Peyer's patch (tissue), 4 donors: ENCODE measurements around the gene SKAP1. TPM values are rescaled to one million over a fixed set of nuclear protein-coding genes. Genes with fewer than 3 reads are reported as not detected.

ENCODE experiments used
- DNase-seq, 3 donors: peaks; one replicate each; pipeline ENCODE4 v3.0.0-alpha.2; 2017 to 2019
- H3K27ac ChIP-seq, 4 donors: fragments of 200-600 bp; sonication (generic); one replicate each; pipeline ENCODE4 v1.5.1; 2016 to 2019
- H3K27me3 ChIP-seq, 2 donors: fragments of 200-600 bp; sonication (generic); one replicate each; pipeline ENCODE4 v1.5.1; 2019
- H3K36me3 ChIP-seq, 3 donors: fragments of 200-600 bp; sonication (generic); one replicate each; pipeline ENCODE4 v1.5.1; 2016 to 2019
- H3K4me1 ChIP-seq, 4 donors: fragments of 200-600 bp; sonication (generic); one replicate each; pipeline ENCODE4 v1.5.1; 2016 to 2019
- H3K4me3 ChIP-seq, 4 donors: fragments of 200-600 bp; sonication (generic); 1 replicate in 3 of 4; 2 replicates in 1 of 4; pipeline ENCODE4 v1.5.1; 2016 to 2019; ENCODE audit warnings: mild to moderate bottlenecking in 1 of 4
- H3K9me3 ChIP-seq, 4 donors: fragments of 200-600 bp; sonication (generic); one replicate each; pipeline ENCODE4 v1.5.1; 2016 to 2019; ENCODE audit warnings: mild to moderate bottlenecking in 1 of 4
- CTCF ChIP-seq, 6 experiments: fragments of 450-650 bp in 4 of 6; fragments of 200-600 bp in 2 of 6; sonication (generic) in 1 of 6; IDR thresholded peaks; one replicate each; pipeline ENCODE4 v1.5.1; 2017 to 2019; ENCODE audit warnings: antibody characterized with exemption in 6 of 6, mild to moderate bottlenecking in 3 of 6, moderate library complexity in 1 of 6
- POLR2A ChIP-seq, 2 donors: fragments of 450-650 bp; IDR thresholded peaks; one replicate each; pipeline ENCODE4 v1.5.1; 2017; ENCODE audit warnings: antibody characterized with exemption in 2 of 2, mild to moderate bottlenecking in 2 of 2, moderate library complexity in 2 of 2
- small RNA-seq, 2 donors: library from RNA; depleted of rRNA; stranded (forward); fragments of <200 nt; gene quantifications; one replicate each; pipeline ENCODE3, GENCODE V24; 2016
- total RNA-seq, 4 donors: library from RNA; depleted of rRNA; stranded (reverse); fragments of >200 nt; gene quantifications; one replicate each; pipeline ENCODE4 v1.1.0, GENCODE V29; 2016

Gene SKAP1
- total RNA-seq, 4 donors from 2014 or later, result 3.1 to 17.3 (median 6.5) TPM

GRCh38 chr17:48095611-48096010 lies 334.4 kb downstream of the SKAP1 start:
- peaks cover 0 to 4% (median 0%) of the 10 kb centered on the region in 4 donors for H3K4me1 ChIP-seq
- no peaks in the 10 kb centered on the region for H3K36me3 ChIP-seq
- H3K4me3 ChIP-seq, result no peak overlapping the region
- H3K27ac ChIP-seq, result no peak overlapping the region
- no peak for DNase-seq
- TF ChIP-seq CTCF (IDR thresholded peaks at IDR 0.05), result no peak
- TF ChIP-seq POLR2A (IDR thresholded peaks at IDR 0.05), result no peak
- H3K9me3 ChIP-seq, result no peaks in the 10 kb centered on the region
- H3K27me3 ChIP-seq, result no peaks in the 10 kb centered on the region

- no peak for DNase-seq
- Histone ChIP-seq H3K27ac (no peak overlapping the region), H3K36me3 (no peaks in the 10 kb centered on the region), H3K9me3 (no peaks in the 10 kb centered on the region), H3K27me3 (no peaks in the 10 kb centered on the region), H3K4me3 (no peak overlapping the region), H3K4me1 (no peaks in the 10 kb centered on the region)
- no peak for TF ChIP-seq CTCF (IDR thresholded peaks at IDR 0.05)
- no peak for TF ChIP-seq POLR2A (IDR thresholded peaks at IDR 0.05)
These were observed 336.5 kb downstream of the SKAP1 start for GRCh38 chr17:48093341-48094045.

GRCh38 chr17:48084932-48085331 lies 345.1 kb downstream of the SKAP1 start:
- Histone ChIP-seq H3K4me1 (peaks cover 0 to 14% (median 0%) of the 10 kb centered on the region in 4 donors), H3K36me3 (no peaks in the 10 kb centered on the region), H3K27me3 (no peaks in the 10 kb centered on the region), H3K9me3 (no peaks in the 10 kb centered on the region), H3K27ac (no peak overlapping the region), H3K4me3 (no peak overlapping the region)
- no peak for TF ChIP-seq CTCF (IDR thresholded peaks at IDR 0.05)
- TF ChIP-seq POLR2A (IDR thresholded peaks at IDR 0.05), result no peak
- DNase-seq, result no peak

Small RNA genes lying within 50 kb of the gene (small RNA-seq; reads per million reads assigned to genes)
- gene MIR1203, result 0 reads per million in 2 donors
- 0 reads per million in 2 donors for gene RF00012
- gene RF00019, result 0 reads per million in 2 donors
- gene RNU6-1152P, result 0 reads per million in 2 donors
- gene RNU6-1201P, result 0 reads per million in 2 donors

Other genes with a start within 250 kb of the SKAP1 start
- not detected for gene HOXB1, start 100.8 kb upstream of the SKAP1 start, total RNA-seq
- 1 to 10 TPM; 1.4 to 9.6 (median 4.1) TPM for gene HOXB2, start 114.9 kb upstream of the SKAP1 start, total RNA-seq
- 1 to 10 TPM; 1.8 to 6.6 (median 5.1) TPM for gene HOXB4, start 148.1 kb upstream of the SKAP1 start, total RNA-seq
- gene HOXB3, start 160.0 kb upstream of the SKAP1 start, total RNA-seq, result 10 to 100 TPM; 37.0 to 89.3 (median 65.4) TPM
- 10 to 100 TPM in 3 of 4 donors, 1 to 10 TPM in 1; 7.7 to 22.5 (median 15.0) TPM for gene HOXB5, start 163.6 kb upstream of the SKAP1 start, total RNA-seq
- 10 to 100 TPM; 34.3 to 98.4 (median 66.7) TPM for gene HOXB6, start 174.8 kb upstream of the SKAP1 start, total RNA-seq
- gene HOXB7, start 180.8 kb upstream of the SKAP1 start, total RNA-seq, result 10 to 100 TPM; 10.7 to 22.8 (median 19.0) TPM
- 10 to 100 TPM in 3 of 4 donors, 1 to 10 TPM in 1; 1.8 to 21.2 (median 14.9) TPM for gene HOXB8, start 185.1 kb upstream of the SKAP1 start, total RNA-seq
- gene HOXB9, start 196.1 kb upstream of the SKAP1 start, total RNA-seq, result 10 to 100 TPM; 13.7 to 47.5 (median 24.9) TPM